ENCODE results near the gene FLT3LG.
A peak's percentile ranks its signal among the peaks of the same experiment; 100 is the strongest.

The FLT3LG gene, protein sequence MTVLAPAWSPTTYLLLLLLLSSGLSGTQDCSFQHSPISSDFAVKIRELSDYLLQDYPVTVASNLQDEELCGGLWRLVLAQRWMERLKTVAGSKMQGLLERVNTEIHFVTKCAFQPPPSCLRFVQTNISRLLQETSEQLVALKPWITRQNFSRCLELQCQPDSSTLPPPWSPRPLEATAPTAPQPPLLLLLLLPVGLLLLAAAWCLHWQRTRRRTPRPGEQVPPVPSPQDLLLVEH

DNA sequence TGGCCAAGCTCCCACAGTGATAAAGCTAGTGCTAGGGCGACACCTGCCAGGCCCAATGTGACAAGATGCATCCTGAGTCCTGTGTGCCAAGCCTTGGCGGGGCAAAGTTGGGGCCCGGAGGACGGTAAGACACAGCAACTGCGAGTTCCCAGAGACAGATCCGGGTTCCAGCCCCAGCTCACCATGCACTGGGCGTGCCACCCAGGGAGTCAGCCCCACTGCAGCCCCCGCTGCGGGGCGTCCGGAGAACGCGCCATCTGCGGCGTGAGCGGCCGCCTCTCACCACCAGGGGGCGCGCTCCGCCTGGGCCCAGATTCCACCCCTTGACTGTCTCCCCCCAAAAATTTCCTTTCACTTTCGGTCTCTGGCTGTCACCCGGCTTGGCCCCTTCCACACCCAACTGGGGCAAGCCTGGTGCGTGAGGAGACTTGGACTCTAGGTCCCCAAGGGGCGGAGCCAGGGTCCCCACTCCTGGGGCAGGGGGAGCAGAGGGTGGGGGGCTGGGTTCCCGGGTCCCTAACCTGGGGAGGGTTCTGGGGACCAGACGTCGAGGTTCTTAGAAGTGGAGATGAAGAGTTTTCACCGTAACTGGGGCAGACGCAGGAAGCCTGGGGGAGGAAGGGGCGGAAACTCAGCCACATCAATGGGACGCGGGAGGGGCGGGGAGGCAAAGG, at the start of gene FLT3LG:
FLT3LG (plus strand) TSS at position 348 of the 674 bp plus-strand sequence. CDS start 425 bp downstream, outside the sequence.
- DNase-seq: peak; percentile 76

DNA sequence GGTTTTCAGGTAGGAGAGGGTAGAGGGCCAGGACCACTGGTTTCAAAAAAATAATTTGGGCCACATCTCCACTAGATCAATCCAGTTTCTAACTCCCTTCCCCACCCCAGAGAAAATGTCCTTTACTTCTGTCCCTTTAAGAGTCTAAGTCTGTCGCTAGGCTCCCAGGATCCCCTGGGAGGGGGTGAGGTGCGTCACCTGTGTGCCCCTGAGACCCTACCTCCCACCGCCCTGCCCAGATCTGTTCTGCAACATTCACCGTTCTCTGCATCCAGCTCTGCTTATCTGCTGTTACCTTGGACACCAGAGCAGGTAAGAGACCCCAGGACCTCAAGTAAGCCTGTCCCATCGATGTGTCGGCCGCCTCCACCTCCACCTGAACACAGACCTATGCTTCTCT, 48.8 kb upstream of the FLT3LG start, which contains the start of gene GFY:
GFY (plus strand) TSS at position 211 of the 400 bp plus-strand sequence. CDS start 1,043 bp downstream, outside the sequence.
- no peak for DNase-seq

GRCh38 chr19:49425922-49426592, 48.0 kb upstream of the FLT3LG start:
- peak; percentile 70 for DNase-seq

DNA sequence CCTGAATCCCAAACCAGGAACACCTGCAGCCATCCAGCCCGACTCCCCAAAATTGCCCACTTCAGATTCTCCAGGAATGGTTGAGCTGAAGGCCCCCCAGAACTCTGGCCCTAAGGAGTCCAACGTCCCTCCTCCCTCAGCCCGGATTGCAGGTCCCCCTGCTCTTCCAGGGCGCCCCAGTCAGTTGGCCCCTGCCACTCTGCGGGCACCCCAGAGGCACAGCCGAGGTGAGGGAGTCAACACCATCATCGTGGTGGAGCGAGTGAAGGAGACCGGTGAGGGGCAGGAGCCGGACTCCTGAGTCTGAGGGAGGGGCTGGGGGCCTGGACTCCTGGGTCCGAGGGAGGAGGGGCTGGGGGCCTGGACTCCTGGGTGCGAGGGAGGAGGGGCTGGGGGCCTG, 46.7 kb upstream of the FLT3LG start:
- no peak for DNase-seq

- no peak for DNase-seq
Observed at GRCh38 chr19:49427855-49428546, 46.0 kb upstream of the FLT3LG start.

DNA sequence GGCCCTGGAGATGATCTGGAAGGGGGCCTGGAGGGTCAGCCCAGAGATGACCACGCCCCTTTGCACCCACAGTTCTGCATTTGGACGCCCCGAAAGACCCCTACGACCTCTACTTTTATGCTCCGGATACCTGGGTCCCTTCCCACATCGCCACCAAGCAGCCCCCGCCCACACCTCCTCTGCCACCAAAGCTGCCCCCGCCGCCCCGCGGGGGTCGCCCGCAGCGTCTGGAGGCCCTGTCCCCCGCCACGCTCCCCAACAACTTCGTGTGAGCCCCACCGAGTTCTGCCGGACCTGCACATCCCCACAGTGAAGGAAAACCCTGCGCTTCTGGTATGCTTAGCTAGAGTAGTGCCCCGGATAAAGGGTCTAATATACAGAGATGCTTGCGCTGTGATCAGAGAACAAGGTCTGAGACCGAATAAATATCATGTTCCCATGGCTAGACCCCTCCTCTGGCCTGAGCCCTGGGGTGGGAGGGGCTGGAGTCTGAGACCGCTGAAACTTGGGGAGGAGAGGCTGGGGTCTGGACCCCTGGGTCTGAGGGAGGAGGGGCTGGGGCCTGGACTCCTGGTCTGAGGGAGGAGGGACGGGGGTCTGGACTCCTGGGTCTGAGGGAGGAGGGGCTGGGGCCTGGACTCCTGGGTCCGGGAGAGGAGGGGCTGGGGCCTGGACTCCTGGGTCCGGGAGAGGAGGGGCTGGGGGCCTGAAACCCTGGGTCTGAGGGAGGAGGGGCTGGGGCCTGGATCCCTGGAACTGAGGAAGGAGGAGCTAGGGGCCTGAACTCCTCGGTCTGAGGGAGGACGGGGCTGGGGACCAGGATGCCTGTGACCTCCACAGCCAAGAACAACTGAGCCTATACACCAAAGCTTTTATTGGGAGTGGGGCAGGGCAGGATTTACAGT, 45.2 kb upstream of the FLT3LG start:
- no peak for DNase-seq

DNA sequence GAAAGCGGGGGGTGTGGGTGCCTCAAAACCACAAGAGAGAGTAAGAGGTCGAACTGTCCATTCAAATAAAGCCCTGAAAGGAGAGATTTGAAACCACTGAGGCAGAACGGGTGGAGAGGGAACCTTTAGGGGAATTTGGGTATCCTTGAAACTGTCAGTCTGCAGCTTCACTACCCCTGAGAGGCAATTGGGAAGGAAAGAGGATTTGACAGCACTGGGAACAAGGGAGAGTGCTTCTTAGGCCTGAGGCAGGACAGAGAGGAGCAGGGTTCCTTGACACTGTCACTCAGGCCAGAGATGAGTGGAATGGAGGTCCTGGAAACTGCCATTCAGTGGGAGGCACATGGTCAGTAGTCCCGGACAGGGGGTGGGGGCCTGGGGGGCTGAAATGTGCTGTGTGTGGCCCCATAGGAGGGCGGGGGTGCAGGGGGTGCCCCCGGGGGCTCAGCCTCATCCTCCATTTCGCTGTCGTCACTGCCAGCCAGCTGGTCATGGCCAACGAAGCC, 43.8 kb upstream of the FLT3LG start:
- no peak for DNase-seq

GRCh38 chr19:49430678-49431329, 43.2 kb upstream of the FLT3LG start:
- DNase-seq: no peak

DNA sequence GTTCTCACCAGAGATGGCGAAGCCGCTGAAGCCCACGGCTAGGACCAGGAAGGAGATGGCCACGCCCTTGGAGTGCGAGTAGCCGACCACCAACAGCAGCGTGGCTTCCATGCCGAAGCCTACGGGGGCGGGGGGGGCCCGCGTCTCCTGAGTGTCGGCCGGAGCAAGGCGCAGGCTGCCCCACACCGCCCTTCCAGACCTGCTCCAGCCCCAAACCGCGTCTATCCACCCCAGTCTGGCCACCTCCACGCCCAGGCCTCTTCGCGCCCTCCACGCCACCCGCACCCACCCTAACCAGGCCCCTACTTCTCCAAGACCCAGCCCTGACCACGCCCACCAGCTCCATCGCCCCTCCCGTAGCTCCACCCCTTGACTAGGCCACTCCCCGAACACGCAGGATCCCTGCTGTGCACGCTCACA, 42.7 kb upstream of the FLT3LG start:
- DNase-seq: no peak

- no peak for DNase-seq
Observed at GRCh38 chr19:49432141-49433073, 41.6 kb upstream of the FLT3LG start.

DNA sequence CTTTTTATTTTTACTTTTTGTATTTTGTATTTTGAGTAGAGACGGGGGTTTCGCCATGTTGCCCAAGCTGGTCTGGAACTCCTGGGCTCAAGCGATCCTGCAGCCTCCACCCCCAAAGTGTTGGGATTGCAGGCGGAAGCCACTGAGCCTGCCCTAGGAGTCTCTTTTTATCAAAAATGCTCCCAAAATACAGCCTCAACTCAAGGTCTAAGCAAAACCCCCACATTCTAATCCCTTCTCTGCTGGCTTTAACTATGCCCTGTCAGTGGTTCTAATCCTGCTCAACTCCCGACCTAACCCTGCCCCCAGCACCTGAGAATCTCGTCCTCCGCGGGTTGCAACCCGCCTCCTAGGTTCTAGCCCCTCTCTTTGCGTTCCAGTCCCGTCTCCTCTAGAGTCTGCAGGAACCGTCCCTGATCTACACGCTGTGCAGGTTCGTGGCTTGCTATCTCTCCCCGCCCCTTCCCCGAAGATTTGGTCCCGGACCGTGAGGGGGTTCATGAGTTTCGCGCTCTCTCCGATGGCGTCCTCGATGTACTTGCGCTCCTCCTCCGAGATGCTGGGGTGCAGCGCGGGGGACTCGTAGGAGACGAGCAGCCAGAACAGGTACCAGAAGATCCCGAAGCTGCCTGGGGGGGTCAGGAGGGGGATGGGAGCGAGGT, 40.6 kb upstream of the FLT3LG start:
- no peak for DNase-seq

GRCh38 chr19:49434907-49435583, 39.0 kb upstream of the FLT3LG start:
- no peak for DNase-seq

- DNase-seq: no peak
Observed at GRCh38 chr19:49435670-49436069, 38.3 kb upstream of the FLT3LG start.

GRCh38 chr19:49436381-49437017, 37.5 kb upstream of the FLT3LG start:
- no peak for DNase-seq

GRCh38 chr19:49437231-49437630, 36.8 kb upstream of the FLT3LG start:
- no peak for DNase-seq

DNA sequence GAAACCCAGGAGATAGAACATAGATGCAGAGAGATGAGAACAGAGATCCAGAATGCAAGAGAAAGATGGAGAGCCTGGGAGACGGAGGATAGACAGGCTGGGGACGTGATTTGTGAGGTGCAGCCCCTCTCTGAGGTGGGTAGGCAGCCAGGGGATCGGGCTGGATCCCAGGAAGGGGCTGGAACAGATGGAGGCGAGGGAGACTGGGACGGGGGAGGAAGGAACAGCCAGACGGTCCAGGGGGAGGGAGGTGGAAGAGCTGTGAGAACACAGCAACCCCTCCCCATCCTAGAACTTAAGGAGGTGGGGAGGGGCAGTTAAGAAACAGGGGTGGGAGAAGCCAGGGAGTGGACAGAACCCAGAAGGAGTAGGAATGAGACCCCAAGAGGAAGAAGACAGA, 35.8 kb upstream of the FLT3LG start:
- DNase-seq: no peak

GRCh38 chr19:49439836-49440235, 34.2 kb upstream of the FLT3LG start:
- no peak for DNase-seq

- no peak for DNase-seq
Observed at GRCh38 chr19:49440439-49441209, 33.4 kb upstream of the FLT3LG start.

Measured in NCI-H1436 (cell line).